Prostate gland (tissue), 2 donors: Measurements from ENCODE around the gene APBA3.

Experiments used
- CTCF ChIP-seq, 4 experiments: fragments of 200-600 bp in 2 of 4; fragments of 450-650 bp in 2 of 4; sonication (generic) in 2 of 4; IDR thresholded peaks; 1 replicate in 3 of 4; 2 replicates in 1 of 4; pipeline ENCODE4 v1.5.1; 2016 to 2019; ENCODE audit warnings: antibody characterized with exemption in 4 of 4, mild to moderate bottlenecking in 2 of 4, moderate library complexity in 2 of 4
- POLR2A ChIP-seq: fragments of 450-650 bp; IDR thresholded peaks from one replicate; pipeline ENCODE4 v1.6.1; 2016; ENCODE audit warnings: antibody characterized with exemption, mild to moderate bottlenecking

- TF ChIP-seq CTCF (IDR thresholded peaks at IDR 0.05) (no peak), POLR2A (no peak)
Observed at GRCh38 chr19:3721887-3722442, 39.5 kb downstream of the APBA3 start.
